Measurements from ENCODE around the gene USP46. TPM values are rescaled to one million over a fixed set of nuclear protein-coding genes. Genes with fewer than 3 reads are reported as not detected.

The USP46 gene
- total and polyA plus RNA-seq, 7 experiments from 2014 or later, result 0.89 to 11.7 (median 3.2) TPM

DNA sequence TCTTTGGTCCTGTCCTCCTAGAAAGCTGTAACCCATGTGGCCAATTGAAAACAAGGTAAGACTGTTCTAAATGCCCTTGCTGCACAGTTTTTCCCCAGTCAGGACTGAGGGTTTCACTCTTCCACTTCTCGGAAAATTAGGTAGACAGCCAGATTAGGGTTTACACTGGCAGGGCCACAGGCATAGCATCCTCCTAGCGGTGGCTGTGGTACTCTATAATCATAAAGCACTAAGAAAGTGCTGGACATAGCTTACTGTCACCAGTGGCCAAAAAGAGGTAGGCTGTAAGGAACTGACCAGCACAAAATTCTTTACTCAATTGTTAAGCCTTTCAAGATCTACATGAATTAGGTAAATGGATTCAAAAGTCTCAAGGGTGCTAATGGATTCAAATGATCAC lies 11.6 kb upstream of the USP46 start:
- Mint-ChIP-seq H3K4me1 (no peaks in the 10 kb centered on the region), H3K9me3 (peaks cover 0 to 12% (median 0%) of the 10 kb centered on the region in 11 donors), H3K4me3 (no peak overlapping the region), H3K36me3 (peaks cover 0 to 5% (median 0%) of the 10 kb centered on the region in 5 donors), H3K27me3 (peaks cover 16 to 42% (median 29%) of the 10 kb centered on the region in 5 donors), H3K27ac (no peak overlapping the region)
- ATAC-seq (no peak), DNase-seq (no peak)
- Histone ChIP-seq H3K9me3 (ENCODE audit: control insufficient read depth in 2 of 3, low read length in 3 of 3) (no peaks in the 10 kb centered on the region), H3K4me1 (ENCODE audit: control insufficient read depth in 2 of 2, insufficient read depth in 2 of 2, low read length in 2 of 2) (no peaks in the 10 kb centered on the region), H3K4me3 (ENCODE audit: low read length) (no peak overlapping the region), H3K27ac (ENCODE audit: low read depth, low read length) (no peak overlapping the region), H3K36me3 (ENCODE audit: control insufficient read depth in 2 of 3, insufficient read depth in 3 of 3, low read length in 3 of 3) (no peaks in the 10 kb centered on the region), H3K27me3 (ENCODE audit: control insufficient read depth in 2 of 2, insufficient read depth in 2 of 2, low read length in 2 of 2) (no peaks in the 10 kb centered on the region)
- CTCF ChIA-PET, result interaction anchor here (1.2 kb wide), 1 partner anchor 23 kb away, joined by 3 read pairs; no protein-coding TSS in a partner anchor
- POLR2A ChIA-PET, result no interaction called here
- intact Hi-C loops (cut with micrococcal nuclease), result no loop called here

DNA sequence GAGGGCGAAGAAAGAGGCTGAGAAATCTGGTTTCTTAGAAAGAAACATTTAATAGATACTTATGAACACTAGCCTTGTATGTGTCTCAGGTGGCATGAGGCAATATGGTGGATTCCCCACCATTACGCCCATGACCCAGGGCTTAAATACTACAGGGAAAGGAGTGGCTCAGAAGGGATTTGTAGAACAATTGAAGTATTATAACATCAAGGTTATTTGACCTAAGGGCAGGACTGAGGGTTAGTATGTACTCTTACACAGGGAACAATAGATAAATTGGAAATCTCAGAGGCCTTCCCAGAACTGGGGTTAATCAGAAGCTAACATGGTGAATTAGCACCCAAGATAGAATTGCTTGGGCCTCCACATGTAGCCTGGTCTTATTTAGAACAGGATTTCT lies 11.0 kb upstream of the USP46 start:
- no peak overlapping the region for H3K27ac Mint-ChIP-seq
- H3K4me1 Mint-ChIP-seq, result no peaks in the 10 kb centered on the region
- ChIA-PET CTCF (no interaction called here), POLR2A (no interaction called here)
- Histone ChIP-seq H3K9me3 (ENCODE audit: control insufficient read depth in 2 of 3, low read length in 3 of 3) (no peaks in the 10 kb centered on the region), H3K36me3 (ENCODE audit: control insufficient read depth in 2 of 3, insufficient read depth in 3 of 3, low read length in 3 of 3) (no peaks in the 10 kb centered on the region), H3K27me3 (ENCODE audit: control insufficient read depth in 2 of 2, insufficient read depth in 2 of 2, low read length in 2 of 2) (no peaks in the 10 kb centered on the region), H3K4me3 (ENCODE audit: low read length) (no peak overlapping the region), H3K4me1 (ENCODE audit: control insufficient read depth in 2 of 2, insufficient read depth in 2 of 2, low read length in 2 of 2) (no peaks in the 10 kb centered on the region), H3K27ac (ENCODE audit: low read depth, low read length) (no peak overlapping the region)
- H3K36me3 Mint-ChIP-seq, result peaks cover 0 to 5% (median 2%) of the 10 kb centered on the region in 5 donors
- H3K4me3 Mint-ChIP-seq, result no peak overlapping the region
- peaks cover 0 to 12% (median 0%) of the 10 kb centered on the region in 11 donors for H3K9me3 Mint-ChIP-seq
- no peak for DNase-seq
- intact Hi-C loops (cut with micrococcal nuclease), result no loop called here
- peaks cover 21 to 47% (median 34%) of the 10 kb centered on the region in 5 donors for H3K27me3 Mint-ChIP-seq
- ATAC-seq, result no peak

DNA sequence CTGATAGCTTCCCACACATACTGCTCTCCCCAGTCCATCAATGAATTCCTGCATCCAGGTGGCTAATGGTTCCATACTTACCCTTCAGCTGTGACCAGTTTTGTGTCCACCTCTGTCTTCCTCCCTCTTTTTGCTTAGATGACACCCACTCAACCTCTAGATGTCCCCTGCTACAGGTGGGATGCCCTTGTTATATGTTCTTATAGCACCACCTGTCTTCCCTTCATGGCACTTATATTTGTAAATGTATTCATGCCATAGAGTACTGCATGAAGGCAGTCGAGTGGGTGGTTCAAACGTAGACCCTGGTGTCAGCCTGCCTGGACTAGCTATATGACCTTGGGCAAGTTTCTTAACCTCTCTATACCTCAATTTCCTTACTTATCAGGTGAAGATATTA lies 6.5 kb upstream of the USP46 start:
- CTCF ChIA-PET, result no interaction called here
- Histone ChIP-seq H3K4me3 (ENCODE audit: low read length) (no peak overlapping the region), H3K27me3 (ENCODE audit: control insufficient read depth in 2 of 2, insufficient read depth in 2 of 2, low read length in 2 of 2) (no peaks in the 10 kb centered on the region), H3K9me3 (ENCODE audit: control insufficient read depth in 2 of 3, low read length in 3 of 3) (no peaks in the 10 kb centered on the region), H3K4me1 (ENCODE audit: control insufficient read depth in 2 of 2, insufficient read depth in 2 of 2, low read length in 2 of 2) (peaks cover 0 to under 1% of the 10 kb centered on the region in 2 donors), H3K27ac (ENCODE audit: low read depth, low read length) (no peak overlapping the region), H3K36me3 (ENCODE audit: control insufficient read depth in 2 of 3, insufficient read depth in 3 of 3, low read length in 3 of 3) (no peaks in the 10 kb centered on the region)
- peak in 1 of 9 donors; percentile 0 for DNase-seq
- Mint-ChIP-seq H3K27me3 (peaks cover 30 to 62% (median 43%) of the 10 kb centered on the region in 5 donors), H3K27ac (peak overlapping the region in 1 of 9 donors; percentile 32), H3K9me3 (peaks cover 0 to 6% (median 2%) of the 10 kb centered on the region in 11 donors), H3K4me3 (no peak overlapping the region), H3K36me3 (peaks cover 0 to 17% (median 4%) of the 10 kb centered on the region in 5 donors), H3K4me1 (peaks cover 2 to 9% (median 3%) of the 10 kb centered on the region in 7 donors)
- intact Hi-C loops (cut with micrococcal nuclease), result loop anchor here (1.0 to 2.0 kb wide), 4 partner anchors 77 to 771 kb away; no protein-coding TSS in a partner anchor
- POLR2A ChIA-PET, result no interaction called here
- ATAC-seq, result peak; percentile 50

DNA sequence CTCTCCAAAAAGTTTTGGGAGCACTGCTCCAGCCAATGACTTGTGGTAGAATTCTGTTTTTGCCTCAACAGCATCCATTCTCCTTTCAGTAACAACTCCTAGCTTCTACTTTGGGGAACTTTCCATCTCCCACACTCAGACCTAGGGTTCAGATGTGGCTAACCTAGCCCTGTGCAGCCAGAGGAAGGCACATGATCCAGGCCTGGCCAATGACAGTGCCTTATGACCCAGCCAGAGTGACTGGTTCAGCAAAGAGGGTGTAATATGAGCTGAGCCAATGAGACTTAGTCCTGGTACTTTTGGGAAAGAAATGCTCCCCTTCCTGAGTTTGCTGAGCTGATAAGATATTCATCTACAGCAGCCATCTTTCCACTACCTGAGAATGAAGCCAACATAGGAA lies 5.4 kb upstream of the USP46 start:
- Mint-ChIP-seq H3K27me3 (peaks cover 33 to 63% (median 36%) of the 10 kb centered on the region in 5 donors), H3K4me1 (peaks cover 7 to 15% (median 10%) of the 10 kb centered on the region in 7 donors), H3K4me3 (no peak overlapping the region), H3K9me3 (peaks cover 0 to 7% (median 2%) of the 10 kb centered on the region in 11 donors), H3K36me3 (peaks cover 0 to 20% (median 4%) of the 10 kb centered on the region in 5 donors), H3K27ac (no peak overlapping the region)
- H3K9me3 ChIP-seq (ENCODE audit: control insufficient read depth in 2 of 3, low read length in 3 of 3), result no peaks in the 10 kb centered on the region
- H3K36me3 ChIP-seq (ENCODE audit: control insufficient read depth in 2 of 3, insufficient read depth in 3 of 3, low read length in 3 of 3), result no peaks in the 10 kb centered on the region
- DNase-seq, result no peak
- H3K4me1 ChIP-seq (ENCODE audit: control insufficient read depth in 2 of 2, insufficient read depth in 2 of 2, low read length in 2 of 2), result peaks cover 5% of the 10 kb centered on the region in 2 donors
- H3K27ac ChIP-seq (ENCODE audit: low read depth, low read length), result no peak overlapping the region
- H3K4me3 ChIP-seq (ENCODE audit: low read length), result no peak overlapping the region
- CTCF ChIA-PET, result no interaction called here
- intact Hi-C loops (cut with micrococcal nuclease), result loop anchor here (2.0 kb wide), 2 partner anchors 120 to 770 kb away; no protein-coding TSS in a partner anchor
- POLR2A ChIA-PET, result interaction anchor here (0.6 kb wide), 1 partner anchor 21 kb away, joined by 3 read pairs; no protein-coding TSS in a partner anchor
- ATAC-seq, result no peak
- H3K27me3 ChIP-seq (ENCODE audit: control insufficient read depth in 2 of 2, insufficient read depth in 2 of 2, low read length in 2 of 2), result no peaks in the 10 kb centered on the region

DNA sequence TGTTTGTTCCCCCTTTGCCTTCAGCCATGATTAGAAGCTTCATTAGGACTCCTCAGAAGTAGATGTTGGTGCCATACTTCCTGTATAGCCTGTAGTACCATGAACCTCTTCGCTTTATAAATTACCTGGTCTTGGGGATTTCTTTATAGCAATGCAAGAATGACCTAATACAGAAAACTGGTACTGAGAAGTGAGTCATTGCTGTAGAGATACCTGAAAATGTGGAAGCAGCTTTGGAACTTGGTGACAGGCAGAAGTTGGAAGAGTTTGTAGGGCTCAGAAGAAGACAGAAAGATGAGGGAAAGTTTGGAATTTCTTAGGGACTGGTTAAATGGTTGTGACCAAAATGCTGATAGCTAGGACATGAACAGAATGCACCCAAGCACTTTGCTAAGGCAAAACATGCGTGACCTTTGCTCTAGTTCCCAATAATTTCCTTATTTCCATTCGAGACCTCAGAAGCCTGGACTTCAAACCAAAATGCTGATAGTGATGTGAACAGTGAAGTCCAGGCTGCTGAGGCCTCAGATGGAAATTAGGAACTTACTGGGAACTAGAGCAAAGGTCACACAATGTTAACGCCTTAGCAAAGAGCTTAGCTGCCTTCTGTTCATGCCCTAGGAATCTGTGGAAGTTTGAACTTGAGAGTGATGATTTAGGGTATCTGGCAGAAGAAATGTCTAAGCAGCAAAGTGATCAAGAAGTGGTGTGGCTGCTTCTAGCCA lies 3.0 kb upstream of the USP46 start:
- no peak overlapping the region for H3K27ac Mint-ChIP-seq
- Histone ChIP-seq H3K4me3 (ENCODE audit: low read length) (no peak overlapping the region), H3K27ac (ENCODE audit: low read depth, low read length) (no peak overlapping the region), H3K4me1 (ENCODE audit: control insufficient read depth in 2 of 2, insufficient read depth in 2 of 2, low read length in 2 of 2) (peaks cover 5% of the 10 kb centered on the region in 2 donors), H3K27me3 (ENCODE audit: control insufficient read depth in 2 of 2, insufficient read depth in 2 of 2, low read length in 2 of 2) (no peaks in the 10 kb centered on the region), H3K9me3 (ENCODE audit: control insufficient read depth in 2 of 3, low read length in 3 of 3) (no peaks in the 10 kb centered on the region), H3K36me3 (ENCODE audit: control insufficient read depth in 2 of 3, insufficient read depth in 3 of 3, low read length in 3 of 3) (no peaks in the 10 kb centered on the region)
- ATAC-seq, result no peak
- ChIA-PET CTCF (no interaction called here), POLR2A (interaction anchor here (1.0 kb wide), 1 partner anchor 50 kb away, joined by 4 read pairs; no protein-coding TSS in a partner anchor)
- no peak overlapping the region for H3K4me3 Mint-ChIP-seq
- peaks cover 0 to 20% (median 0%) of the 10 kb centered on the region in 5 donors for H3K36me3 Mint-ChIP-seq
- intact Hi-C loops (cut with micrococcal nuclease), result no loop called here
- no peak for DNase-seq
- H3K4me1 Mint-ChIP-seq, result peaks cover 10 to 23% (median 17%) of the 10 kb centered on the region in 7 donors
- peaks cover 0 to 6% (median 2%) of the 10 kb centered on the region in 11 donors for H3K9me3 Mint-ChIP-seq
- peaks cover 16 to 46% (median 21%) of the 10 kb centered on the region in 5 donors for H3K27me3 Mint-ChIP-seq

DNA sequence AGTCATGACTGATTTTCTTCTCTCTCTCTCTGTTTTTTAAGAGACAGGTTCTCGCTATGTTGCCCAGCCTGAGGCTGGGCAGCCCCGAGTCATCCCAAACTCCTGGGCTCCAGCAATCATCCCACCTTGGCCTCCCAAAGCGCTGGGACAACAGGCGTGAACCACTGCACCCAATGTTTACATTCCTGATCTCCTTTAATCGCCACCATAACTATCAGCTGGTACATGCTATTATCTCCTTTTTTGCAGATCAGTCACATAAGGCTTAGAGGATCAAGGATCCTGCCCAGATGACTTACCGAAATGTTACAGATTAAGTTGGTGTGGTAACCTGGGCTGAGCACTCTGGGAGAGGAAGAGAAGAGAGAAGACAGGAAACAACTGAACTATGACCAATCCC lies 1.5 kb upstream of the USP46 start:
- Mint-ChIP-seq H3K36me3 (peaks cover 0 to 20% (median 0%) of the 10 kb centered on the region in 5 donors), H3K9me3 (peaks cover 0 to 11% (median 2%) of the 10 kb centered on the region in 11 donors), H3K4me3 (peak overlapping the region; percentile 33 to 89 (median 65)), H3K27ac (no peak overlapping the region), H3K4me1 (peaks cover 11 to 23% (median 17%) of the 10 kb centered on the region in 7 donors), H3K27me3 (peaks cover 4 to 36% (median 16%) of the 10 kb centered on the region in 5 donors)
- ATAC-seq (no peak), DNase-seq (no peak)
- intact Hi-C loops (cut with micrococcal nuclease), result no loop called here
- no peak overlapping the region for H3K27ac ChIP-seq (ENCODE audit: low read depth, low read length)
- no peaks in the 10 kb centered on the region for H3K36me3 ChIP-seq (ENCODE audit: control insufficient read depth in 2 of 3, insufficient read depth in 3 of 3, low read length in 3 of 3)
- no peaks in the 10 kb centered on the region for H3K27me3 ChIP-seq (ENCODE audit: control insufficient read depth in 2 of 2, insufficient read depth in 2 of 2, low read length in 2 of 2)
- no peaks in the 10 kb centered on the region for H3K9me3 ChIP-seq (ENCODE audit: control insufficient read depth in 2 of 3, low read length in 3 of 3)
- H3K4me3 ChIP-seq (ENCODE audit: low read length), result no peak overlapping the region
- CTCF ChIA-PET, result no interaction called here
- POLR2A ChIA-PET, result no interaction called here
- H3K4me1 ChIP-seq (ENCODE audit: control insufficient read depth in 2 of 2, insufficient read depth in 2 of 2, low read length in 2 of 2), result peaks cover 5% of the 10 kb centered on the region in 2 donors

All from naive thymus-derived CD4-positive, alpha-beta T cell (primary cell).